GM13977 (cell line): ENCODE data around the gene SPPL3.

ENCODE experiments used
- DNase-seq: peaks from one replicate; pipeline ENCODE4 v3.0.0; 2012; ENCODE audit warnings: low spot score
- CTCF ChIP-seq: IDR thresholded peaks from 2 replicates; pipeline ENCODE4 v1.5.1; 2012; ENCODE audit warnings: mild to moderate bottlenecking, control low read depth; ENCODE audit not compliant: insufficient read depth; ENCODE audit errors: extremely low read depth, missing control alignments
- in situ Hi-C: fragments of 300-500 bp; cut with MboI; formaldehyde crosslinking; loops from one replicate; pipeline ENCODE4 v1.12.0; 2022; ENCODE audit warnings: low sequenced_read_pairs, low pct_unique_long_range_greater_than_20kb, mixed read lengths, inconsistent platforms; ENCODE audit not compliant: unreplicated experiment

The SPPL3 gene

GRCh38 chr12:120835657-120836056 lies 68.5 kb downstream of the SPPL3 start:
- in situ Hi-C loops, result no loop called here
- TF ChIP-seq CTCF, result no peak
- no peak for DNase-seq

- TF ChIP-seq CTCF, result no peak
Measured at GRCh38 chr12:120835304-120835612, 68.9 kb downstream of the SPPL3 start.

GRCh38 chr12:120834489-120835303 lies 69.5 kb downstream of the SPPL3 start:
- TF ChIP-seq CTCF, result no peak
- in situ Hi-C loops, result no loop called here
- peak; percentile 33 for DNase-seq

More at GRCh38 chr12:120835304-120835612, 68.9 kb downstream of the SPPL3 start:
- in situ Hi-C loops, result no loop called here
- DNase-seq, result no peak

GRCh38 chr12:120833849-120834248 lies 70.3 kb downstream of the SPPL3 start:
- in situ Hi-C loops, result no loop called here
- TF ChIP-seq CTCF, result no peak
- no peak for DNase-seq

- no peak for DNase-seq
- no peak for TF ChIP-seq CTCF
- in situ Hi-C loops, result no loop called here
Measured at GRCh38 chr12:120832737-120833136, 71.4 kb downstream of the SPPL3 start.

- in situ Hi-C loops, result no loop called here
- no peak for TF ChIP-seq CTCF
- no peak for DNase-seq
Measured at GRCh38 chr12:120831648-120832267, 72.4 kb downstream of the SPPL3 start.
